ENCODE results near the gene C5orf52.
"Not testable (repeated sequence)": the region's sequence is repeated elsewhere in the genome, so short reads cannot be mapped to it uniquely, and the experiment has no call there.

Gene C5orf52

DNA sequence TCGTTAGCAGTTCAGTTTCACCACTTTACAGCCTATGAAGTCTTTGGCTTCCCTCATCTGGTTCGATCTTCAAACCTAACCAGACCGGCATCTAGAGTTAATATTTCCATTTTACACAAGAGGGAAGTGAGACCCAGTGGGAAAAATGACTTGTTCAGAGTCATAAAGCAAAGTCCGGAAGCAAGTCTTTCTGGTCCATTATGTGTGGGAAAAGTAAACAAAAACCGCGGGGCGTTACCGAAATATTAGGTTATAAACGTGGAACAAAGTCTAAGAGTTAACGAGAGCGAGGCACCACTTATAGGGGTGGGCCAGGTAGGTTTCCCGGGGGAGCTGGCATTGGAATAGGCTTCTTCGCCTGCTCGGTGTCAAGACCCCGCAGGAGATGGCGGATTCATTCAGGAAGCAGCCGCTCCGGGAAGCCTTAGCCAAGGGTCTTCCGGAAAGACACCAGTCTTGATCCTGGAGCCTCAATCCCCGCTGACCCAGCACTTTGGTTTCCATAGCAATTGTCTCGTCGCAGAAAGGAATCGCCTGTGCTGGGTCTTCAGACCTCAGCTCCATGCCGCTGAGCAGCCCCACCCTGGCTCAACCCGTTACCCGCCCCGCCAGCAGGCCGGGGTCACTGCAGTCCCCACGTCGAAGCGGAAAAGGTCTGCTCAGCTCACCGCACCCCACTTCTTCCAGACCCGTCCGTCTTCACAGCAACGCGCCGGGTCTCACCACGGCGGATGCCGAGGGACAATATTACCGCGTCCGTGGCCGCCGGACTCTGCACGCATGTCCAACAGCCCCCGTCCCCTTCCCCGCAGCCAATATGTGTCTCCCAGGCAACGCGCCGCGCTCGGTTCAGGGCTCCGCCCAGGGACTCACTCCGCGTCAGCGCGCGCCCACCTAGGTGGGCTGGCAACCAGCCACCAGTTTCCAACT is at the start of gene C5orf52:
C5orf52 (plus strand) TSS at position 872 of the 930 bp plus-strand sequence. CDS start 82 bp downstream, outside the sequence.
- DNase-seq, result peak; percentile 75

DNA sequence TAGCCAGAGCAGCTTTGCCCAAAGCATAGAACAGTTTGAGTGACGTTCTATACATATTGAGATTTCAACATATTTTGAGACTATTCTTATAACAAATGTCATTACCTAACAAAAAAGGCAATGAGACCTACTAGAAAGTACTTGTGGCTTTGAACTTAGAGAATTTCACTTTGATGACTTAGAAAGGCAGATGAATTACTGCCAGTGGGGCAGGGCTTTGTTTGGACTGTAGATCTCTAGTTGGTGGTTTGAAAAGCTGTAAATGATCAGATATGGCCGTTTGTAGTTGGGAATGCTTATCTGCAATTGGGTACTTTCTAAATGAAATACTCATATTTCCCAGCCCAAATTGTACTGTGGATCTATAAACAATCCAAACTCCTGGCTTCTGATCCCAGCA is 47.2 kb upstream of the C5orf52 start:
- DNase-seq, result no peak

DNA sequence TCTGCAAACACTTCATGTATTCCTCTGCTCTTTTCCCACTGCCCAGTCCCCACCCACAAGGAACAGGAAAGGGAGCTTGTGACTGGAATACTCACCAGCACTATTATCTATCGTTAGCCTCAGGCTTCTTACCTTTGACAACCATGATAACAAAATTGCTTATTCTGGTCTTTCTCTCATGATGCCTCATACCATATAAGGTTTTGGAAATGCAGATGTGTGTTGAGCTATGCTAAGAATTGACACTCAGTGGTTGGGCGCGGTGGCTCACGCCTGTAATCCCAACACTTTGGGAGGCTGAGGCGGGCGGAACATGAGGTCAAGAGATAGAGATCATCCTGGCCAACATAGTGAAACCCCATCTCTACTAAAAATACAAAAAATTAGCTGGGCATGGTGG is 44.5 kb upstream of the C5orf52 start:
- no peak for DNase-seq

DNA sequence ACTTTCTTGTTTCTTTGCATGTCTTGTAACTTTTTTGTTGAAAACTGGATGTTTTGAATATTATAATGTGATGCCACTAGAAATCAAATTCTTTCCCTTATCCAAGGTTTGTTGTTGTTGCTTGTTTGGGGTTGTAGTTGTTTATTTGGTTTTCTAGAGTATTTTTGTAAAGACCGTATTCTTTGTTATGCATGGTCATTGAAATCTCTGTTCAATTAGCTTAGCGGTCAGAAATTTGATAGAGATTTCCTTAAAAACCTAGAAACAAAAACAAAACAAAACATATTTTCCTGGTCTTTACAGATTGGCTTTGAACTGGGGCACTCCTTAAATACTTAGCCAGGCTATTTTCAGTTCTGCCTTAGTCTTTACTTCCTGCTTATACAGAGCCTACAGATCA is 41.0 kb upstream of the C5orf52 start:
- DNase-seq, result no peak

DNA sequence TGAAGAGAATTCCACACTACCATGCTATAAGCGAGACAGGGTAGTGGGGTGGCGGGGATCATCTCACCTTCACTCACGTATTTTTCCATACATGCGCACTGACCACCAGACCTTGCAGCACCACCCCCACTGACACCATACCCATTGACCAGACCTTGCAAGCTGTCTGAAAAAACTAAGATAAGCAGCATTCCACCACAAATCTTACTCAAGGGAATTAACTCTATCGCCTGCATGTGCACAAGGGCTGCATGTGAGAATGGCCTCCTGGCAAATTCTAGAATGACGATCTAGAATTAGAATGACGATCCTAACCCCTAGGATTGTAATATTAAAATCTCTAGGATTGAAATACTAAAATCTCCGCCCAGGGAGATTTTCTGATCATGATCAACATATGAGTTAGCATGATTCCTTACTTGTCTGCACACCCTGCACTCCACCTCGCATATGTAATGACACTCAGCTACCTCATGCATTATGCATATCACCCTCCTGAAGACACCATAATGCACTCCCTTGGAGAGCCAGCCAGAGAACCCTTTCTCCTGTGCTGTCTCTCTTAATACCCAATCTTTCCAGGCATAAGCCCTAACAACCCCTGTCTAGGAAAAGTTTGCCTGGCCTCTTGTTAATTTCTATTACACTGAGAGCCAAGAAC is 30.8 kb upstream of the C5orf52 start:
- DNase-seq, result no peak

DNA sequence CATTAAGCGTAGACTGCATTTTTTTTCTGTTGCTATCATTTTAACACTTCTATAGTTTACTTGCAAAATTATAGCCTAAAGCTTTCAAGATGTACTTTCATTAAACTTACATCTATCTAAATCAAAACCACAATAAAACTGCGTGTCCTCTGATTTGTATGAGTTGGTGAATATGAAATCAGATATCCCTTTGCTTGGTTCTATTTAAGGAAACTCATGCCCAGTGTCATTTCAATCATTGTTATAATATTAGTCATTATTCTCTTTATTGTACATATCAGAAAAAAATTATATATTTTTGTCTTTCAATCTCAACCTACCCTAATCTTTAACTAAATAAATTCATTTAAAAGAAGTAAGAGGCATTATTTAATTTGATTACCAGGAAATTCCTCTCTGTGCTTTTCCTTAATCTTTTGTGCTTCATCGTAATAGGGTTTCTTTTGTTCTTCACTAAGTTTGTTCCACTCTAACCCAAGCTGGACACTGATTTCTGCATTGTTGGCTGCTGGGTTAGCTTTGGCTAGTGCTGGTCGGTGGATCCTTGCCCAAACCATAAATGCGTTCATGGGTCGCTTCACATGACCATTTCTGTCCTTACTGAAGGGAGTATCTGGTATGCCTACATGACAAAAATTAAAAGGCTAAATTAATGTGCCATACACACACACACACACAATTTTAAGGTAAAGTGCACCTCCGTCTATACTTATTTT is 22.9 kb upstream of the C5orf52 start:
- no peak for DNase-seq

DNA sequence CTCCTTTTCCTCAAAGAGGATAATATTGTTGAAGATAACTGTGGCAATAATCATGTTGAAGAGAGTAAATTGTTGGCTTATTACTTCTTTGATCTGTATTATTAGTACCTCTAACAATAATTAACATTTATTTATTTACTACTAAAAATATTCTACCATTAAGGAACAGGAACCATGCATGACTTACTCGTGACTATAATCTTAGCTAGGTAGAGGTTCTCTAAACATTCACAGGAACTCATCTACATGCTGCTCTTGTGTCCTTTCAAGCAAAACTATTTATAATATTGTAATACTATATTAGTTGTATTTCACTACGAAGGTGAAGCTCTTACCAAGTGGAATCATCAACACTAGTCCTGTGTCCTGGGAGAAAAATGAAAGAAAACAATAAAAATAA is 22.2 kb upstream of the C5orf52 start:
- DNase-seq, result no peak

DNA sequence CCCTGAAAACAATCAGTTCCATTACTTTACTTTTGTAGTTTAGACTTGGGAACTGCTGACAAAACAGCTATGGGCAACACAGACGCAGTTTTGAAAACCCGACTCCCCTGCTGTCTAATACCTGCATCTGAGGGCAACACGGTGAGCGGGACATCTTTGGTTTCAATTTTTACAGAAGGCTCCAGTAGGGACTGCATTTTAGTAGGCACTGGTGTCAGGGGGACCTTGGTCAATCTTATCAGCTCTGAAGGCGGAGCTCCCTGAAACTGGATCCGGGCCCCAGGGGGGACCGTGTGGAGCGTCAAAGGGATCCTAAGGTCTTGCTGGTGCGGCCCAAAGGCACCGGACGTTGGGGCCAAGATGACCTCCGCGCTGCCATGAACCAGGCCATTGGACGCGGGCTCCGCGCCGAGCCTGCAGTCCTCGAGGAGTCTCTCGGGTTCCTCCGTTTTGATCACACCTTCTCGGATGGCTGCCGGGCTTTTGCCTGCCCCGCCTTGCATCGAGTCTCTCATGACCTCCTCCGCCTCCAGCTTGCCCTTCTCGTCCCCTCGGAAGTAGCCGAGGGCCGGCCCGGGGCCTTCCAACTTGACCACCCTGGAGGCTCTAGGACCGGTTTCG is 20.2 kb upstream of the C5orf52 start:
- DNase-seq, result no peak

DNA sequence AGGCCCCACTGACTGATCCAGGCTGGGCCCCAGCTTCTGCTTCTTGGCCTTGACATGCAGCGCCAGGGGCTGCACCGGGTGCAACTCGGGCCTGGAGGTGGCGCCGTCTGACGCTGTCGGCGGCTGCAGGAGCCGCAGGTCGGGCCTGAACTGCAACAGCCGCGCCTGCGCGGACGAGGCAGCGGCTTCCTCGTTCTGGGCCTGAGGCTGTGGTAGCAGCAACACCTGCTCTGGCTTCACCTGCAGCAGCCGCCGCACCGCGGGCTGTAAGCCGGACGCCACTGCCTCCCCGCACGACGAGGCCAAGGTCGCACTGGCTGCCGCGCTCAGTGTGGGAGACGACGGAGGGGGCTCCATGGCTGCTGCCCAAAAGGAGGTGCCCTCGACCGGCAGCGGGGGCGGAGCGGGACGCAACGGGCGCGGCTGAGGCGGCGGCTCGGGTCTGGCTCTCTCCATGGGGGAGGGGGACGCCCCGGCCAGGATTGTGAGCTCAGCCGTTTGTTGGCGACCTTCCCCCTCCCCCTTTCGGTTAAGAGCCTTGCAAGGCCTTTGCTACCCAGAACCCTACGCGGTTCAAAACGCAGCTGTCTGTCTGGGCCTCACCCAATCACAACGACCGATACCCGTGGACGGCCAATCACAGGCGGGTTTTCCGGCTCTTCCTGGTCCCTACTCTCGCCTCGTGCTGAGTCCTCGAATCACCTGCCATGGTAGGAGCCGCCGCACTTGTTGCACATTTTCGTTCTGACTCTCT is 19.5 kb upstream of the C5orf52 start:
- DNase-seq, result peak; percentile 74

DNA sequence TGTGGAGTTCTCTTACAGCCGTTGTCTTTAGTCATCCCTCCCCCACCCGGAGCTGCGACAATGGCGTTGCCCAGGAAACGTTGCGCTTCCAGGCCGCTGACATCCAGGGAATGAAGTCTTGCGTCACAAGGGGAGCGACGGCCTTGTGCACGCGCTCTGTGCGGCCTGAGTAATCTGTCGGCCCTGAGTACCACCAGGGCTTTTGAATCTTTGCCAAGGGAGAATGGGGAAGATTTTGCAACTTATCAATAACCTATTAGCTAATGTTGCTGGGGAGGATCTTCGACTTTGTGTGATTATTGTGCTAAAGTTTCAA is 19.0 kb upstream of the C5orf52 start, which contains the start of gene SOX30:
SOX30 (minus strand) TSS at position 62 of the 316 bp plus-strand sequence. CDS start 360 bp downstream, outside the sequence.
- DNase-seq, result no peak

DNA sequence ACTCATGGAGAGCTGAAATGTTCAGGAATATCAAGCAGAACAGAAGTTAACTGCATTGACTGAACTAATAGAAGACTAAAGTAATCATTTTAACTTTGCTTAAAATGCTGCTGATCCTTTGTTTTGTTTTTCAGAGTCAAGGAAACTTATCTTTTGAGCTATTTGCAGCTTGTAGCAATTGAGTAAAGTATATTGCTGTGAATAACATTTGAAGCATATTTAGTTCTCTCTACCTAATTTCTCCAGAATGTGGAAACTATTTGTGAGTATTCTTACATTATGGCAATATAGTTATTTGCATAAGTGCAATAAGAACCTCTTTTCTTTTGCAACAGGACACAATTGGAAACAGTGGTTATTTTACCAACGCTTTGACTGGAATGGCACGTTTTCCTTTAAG is 13.8 kb upstream of the C5orf52 start:
- DNase-seq, result peak; percentile 5

DNA sequence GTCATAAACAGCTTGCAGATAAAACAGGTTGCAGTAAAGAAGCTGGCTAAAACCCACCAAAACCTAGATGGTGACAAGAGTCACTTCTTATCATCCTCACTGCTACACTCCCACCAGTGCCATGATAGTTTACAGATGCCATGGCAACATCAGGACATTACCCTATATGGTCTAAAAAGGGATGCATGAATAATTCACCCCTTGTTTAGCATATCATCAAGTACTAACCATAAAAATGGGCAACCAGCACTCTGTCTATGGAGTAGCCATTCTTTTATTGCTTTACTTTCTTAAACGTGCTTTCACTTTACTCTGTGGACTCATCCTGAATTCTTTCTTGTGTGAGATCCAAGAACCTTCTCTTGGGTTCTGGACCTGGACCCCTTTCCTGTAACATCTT is 12.4 kb upstream of the C5orf52 start:
- no peak for DNase-seq

DNA sequence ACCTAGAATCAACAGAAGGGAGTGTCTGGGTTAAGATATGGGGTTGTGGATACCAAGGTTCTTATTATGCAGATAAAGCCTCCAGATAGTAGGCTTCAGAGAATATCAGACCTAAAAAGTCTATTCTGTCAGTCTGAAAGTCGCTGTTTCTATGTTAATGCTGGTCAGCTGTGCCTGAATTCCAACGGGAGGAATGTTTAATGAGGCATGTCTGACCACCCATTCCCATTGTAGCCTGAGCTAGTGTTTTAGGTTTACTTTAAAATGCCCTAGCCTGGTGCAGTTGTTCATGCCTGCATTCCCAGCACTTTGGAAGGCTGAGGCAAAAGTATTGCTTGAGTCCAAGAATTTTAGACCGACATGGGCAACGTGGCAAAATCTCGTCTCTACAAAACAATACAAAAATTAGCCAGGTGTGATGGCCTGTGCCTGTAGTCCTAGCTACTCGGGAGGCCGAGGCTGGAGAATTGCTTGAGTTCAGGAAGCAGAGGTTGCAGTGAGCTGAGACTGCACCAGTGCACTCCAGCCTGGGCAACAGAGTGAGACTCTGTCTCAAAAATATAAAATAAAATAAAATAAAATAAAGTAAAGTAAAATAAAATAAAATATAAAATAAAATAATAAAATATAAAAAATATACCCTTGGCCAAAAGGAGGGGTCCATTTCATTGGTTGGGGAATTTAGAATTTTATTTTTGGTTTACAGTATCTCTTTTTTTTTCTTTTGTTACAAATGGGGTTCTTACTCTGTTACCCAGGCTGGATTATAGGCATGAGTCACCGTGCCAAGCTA is 11.3 kb upstream of the C5orf52 start:
- no peak for DNase-seq

DNA sequence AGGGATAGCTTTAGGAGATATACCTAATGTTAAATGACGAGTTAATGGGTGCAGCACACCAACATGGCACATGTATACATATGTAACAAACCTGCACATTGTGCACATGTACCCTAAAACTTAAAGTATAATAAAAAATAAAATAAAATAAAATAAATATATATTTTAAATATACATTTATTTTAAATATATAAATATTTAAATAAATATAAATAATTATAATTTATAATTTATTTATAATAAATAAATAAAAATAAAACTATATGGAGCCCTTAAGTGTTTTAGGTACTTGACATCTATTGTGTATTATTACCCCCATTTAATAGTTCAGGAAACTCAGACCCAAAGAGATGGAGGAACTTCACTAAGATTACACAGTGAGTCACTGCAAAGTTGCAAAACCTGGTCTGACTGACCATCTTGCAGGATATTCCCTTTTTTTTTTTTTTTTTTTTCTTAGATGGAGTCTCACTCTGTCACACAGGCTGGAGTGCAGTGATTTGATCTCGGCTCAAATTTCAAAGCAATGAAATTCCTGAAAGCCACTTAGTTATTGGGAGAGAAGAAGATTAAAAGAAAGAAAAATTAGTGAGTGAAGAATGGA is 5.8 kb upstream of the C5orf52 start:
- DNase-seq, result no peak

DNA sequence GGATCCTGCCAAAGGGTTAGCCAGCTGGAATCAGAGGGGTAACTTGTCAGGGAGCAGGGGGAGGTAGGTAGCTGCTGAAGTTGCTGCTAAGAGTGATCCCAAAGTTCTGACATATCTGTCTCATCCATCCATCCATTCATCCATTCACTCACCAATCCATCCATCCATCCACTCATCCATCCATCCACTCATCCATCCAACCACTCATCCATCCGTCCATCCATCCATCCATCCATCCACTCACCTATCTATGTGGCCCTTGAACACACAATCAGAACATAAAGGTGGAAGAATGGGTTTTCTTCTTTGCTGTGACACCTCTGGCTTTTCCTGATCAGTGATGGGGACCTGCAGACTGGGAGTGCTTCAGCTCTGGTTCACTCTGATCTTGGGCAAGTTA is 3.0 kb upstream of the C5orf52 start:
- DNase-seq, result no peak

DNA sequence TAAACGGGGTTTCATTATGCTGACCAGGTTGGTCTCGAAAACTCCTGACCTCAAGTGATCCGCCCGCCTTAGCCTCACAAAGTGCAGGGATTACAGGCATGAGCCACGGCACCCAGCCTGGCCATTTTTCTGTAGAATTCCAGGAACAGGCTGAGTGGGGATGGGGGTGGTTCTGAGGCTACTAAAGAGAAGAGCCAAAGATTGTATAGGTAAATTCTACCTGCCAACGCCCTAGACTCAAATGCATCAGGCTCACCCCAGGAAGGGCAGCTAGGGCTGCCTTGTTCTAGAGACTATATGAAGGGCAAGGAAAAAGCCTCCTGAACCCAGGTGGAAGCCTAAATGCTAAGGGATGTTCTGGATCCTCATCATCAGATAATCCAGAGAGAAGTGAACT is 1.6 kb upstream of the C5orf52 start:
- no peak for DNase-seq

DNA sequence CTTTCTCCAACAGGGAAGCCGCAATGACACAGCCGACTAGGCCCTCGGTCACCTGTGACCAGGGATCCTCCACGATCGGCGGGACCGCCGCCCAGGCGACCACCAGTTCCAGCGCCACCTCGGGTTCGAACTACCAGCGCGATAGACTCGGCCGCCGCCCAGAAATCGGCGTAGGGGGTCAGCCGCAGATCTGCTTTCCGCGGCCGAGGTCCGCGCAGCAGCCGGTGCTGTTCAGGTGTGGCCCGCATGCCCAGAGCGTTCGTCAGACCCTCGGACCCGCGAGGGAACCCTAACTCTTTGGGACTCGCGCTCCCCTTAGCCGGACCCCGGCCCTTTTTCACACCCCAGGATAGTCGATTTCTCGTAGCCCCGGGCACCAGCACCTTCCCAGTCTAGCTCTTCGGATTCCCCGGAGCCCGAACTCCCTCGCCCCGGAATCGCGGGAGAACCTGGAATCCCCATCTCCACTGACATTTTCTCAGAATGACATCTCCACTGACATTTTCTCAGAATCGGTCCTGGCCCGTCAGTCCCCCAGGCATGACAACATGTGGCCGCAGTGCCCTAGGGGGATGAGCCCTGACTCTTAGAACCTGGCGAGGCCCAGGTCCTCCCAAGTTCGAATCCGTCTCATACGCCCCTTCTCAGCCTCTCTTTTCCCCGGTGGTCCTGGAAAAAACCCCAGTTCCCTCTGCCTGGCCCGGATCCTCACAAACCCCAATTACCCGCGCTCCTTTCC is 428 bp downstream of the C5orf52 start:
- DNase-seq, result no peak

DNA sequence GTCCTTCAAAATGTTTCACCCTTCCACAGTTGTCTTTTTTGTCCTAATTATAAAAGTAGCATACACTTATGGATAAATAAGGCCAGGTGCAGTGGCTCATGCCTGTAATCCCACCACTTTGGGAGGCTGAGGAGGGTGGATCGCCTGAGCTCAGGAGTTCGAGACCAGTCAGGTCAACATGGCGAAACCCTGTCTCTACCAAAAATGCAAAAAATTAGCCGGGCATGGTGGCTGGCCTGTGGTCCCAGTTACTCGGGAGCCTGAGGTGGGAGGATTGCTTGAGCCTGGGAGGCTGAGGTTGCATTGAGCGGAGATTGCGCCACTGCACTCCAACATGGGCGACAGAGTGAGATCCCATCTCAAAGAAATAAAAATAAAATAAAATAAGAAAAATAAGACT is 1.6 kb downstream of the C5orf52 start:
- no peak for DNase-seq

DNA sequence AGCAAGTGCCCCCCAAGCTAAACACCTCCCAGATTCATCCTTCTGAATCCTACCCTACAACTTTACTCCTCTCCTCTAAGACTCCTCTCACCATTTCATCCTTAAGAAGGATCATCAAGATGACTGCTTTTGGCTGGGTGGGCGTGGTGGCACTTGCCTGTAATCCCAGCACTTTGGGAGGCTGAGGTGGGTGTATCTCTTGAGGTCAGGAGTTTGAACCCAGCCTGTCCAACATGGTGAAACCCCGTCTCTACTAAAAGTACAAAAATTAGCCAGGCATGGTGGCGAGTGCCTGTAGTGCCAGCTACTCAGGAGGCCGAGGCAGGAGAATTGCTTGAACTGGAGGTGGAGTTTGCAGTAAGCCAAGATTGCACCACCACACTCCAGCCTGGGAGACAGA is 3.0 kb downstream of the C5orf52 start:
- DNase-seq, result not testable (repeated sequence)

DNA sequence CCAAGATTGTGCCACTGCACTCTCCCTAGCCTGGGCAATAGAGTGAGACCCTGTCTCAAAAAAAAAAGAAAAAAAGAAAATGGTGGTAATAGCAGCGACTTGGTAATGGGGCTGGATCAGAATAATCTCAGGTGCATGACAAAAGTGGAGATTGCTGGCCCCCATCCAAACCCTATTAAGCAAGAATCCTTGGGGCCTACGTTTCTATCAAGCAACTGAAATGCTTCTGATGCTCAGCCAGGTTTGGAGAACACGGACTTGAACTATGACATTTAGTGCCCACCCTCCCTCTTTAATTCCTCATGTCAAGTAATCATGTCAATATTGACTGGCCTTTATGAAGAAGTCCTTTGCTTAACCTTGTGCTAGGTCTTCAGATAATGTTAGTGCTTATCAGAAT is 6.6 kb downstream of the C5orf52 start:
- peak; percentile 2 for DNase-seq
